Panc1 (cell line): ENCODE data around the gene GRIN2A.

Source experiments
- CTCF ChIP-seq: fragments of 450-650 bp; IDR thresholded peaks from 2 replicates; pipeline ENCODE4 v1.5.1; 2017; ENCODE audit warnings: mild to moderate bottlenecking
- POLR2AphosphoS5 ChIP-seq: IDR thresholded peaks from 2 replicates; pipeline ENCODE4 v1.6.1; 2012; ENCODE audit warnings: mild to moderate bottlenecking, low read depth, low read length, moderate library complexity
- TF ChIP-seq, protein P1 (sequence below), 2 experiments: IDR thresholded peaks; 2 replicates each; pipeline ENCODE4 v1.6.1; 2011 to 2012; ENCODE audit warnings: low read depth in 2 of 2, control low read depth in 1 of 2, low read length in 1 of 2, mild to moderate bottlenecking in 1 of 2, moderate library complexity in 1 of 2; ENCODE audit not compliant: insufficient read depth in 1 of 2

GRCh38 chr16:9948933-9949332 lies 233.3 kb downstream of the GRIN2A start:
- no peak for TF ChIP-seq CTCF
- no peak for TF ChIP-seq POLR2AphosphoS5
- TF ChIP-seq, protein P1, sequence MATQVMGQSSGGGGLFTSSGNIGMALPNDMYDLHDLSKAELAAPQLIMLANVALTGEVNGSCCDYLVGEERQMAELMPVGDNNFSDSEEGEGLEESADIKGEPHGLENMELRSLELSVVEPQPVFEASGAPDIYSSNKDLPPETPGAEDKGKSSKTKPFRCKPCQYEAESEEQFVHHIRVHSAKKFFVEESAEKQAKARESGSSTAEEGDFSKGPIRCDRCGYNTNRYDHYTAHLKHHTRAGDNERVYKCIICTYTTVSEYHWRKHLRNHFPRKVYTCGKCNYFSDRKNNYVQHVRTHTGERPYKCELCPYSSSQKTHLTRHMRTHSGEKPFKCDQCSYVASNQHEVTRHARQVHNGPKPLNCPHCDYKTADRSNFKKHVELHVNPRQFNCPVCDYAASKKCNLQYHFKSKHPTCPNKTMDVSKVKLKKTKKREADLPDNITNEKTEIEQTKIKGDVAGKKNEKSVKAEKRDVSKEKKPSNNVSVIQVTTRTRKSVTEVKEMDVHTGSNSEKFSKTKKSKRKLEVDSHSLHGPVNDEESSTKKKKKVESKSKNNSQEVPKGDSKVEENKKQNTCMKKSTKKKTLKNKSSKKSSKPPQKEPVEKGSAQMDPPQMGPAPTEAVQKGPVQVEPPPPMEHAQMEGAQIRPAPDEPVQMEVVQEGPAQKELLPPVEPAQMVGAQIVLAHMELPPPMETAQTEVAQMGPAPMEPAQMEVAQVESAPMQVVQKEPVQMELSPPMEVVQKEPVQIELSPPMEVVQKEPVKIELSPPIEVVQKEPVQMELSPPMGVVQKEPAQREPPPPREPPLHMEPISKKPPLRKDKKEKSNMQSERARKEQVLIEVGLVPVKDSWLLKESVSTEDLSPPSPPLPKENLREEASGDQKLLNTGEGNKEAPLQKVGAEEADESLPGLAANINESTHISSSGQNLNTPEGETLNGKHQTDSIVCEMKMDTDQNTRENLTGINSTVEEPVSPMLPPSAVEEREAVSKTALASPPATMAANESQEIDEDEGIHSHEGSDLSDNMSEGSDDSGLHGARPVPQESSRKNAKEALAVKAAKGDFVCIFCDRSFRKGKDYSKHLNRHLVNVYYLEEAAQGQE (IDR thresholded peaks at IDR 0.05; ENCODE audit: insufficient read depth in 1 of 2, low read depth in 2 of 2, low read length in 1 of 2), result no peak
